GM23248 (cell line): ENCODE measurements around the gene HBZ. TPM values are rescaled to one million over a fixed set of nuclear protein-coding genes. Genes with fewer than 3 reads are reported as not detected.
A peak's percentile ranks its signal among the peaks of the same experiment; 100 is the strongest.
"Not testable (repeated sequence)": the region's sequence is repeated elsewhere in the genome, so short reads cannot be mapped to it uniquely, and the experiment has no call there.

Source experiments
- DNase-seq: peaks from one replicate; pipeline ENCODE4 v3.0.0-alpha.2; 2015
- H2AFZ ChIP-seq: fragments of 200-600 bp; sonication (generic); 2 replicates; pipeline ENCODE4 v1.6.1; 2016; ENCODE audit warnings: antibody characterized with exemption
- H3F3A ChIP-seq: fragments of 200-600 bp; sonication (generic); 2 replicates; pipeline ENCODE4 v1.6.1; 2016; ENCODE audit warnings: mild to moderate bottlenecking, antibody characterized with exemption, mixed run types; ENCODE audit not compliant: insufficient read depth
- H3K27ac ChIP-seq: fragments of 200-600 bp; sonication (generic); 2 replicates; pipeline ENCODE4 v1.5.1; 2016; ENCODE audit warnings: mild to moderate bottlenecking
- H3K27me3 ChIP-seq: fragments of 200-600 bp; sonication (generic); replicated peaks from 2 replicates; pipeline ENCODE4 v1.6.1; 2016; ENCODE audit warnings: mild to moderate bottlenecking; ENCODE audit not compliant: insufficient read depth
- H3K36me3 ChIP-seq: fragments of 200-600 bp; sonication (generic); 2 replicates; pipeline ENCODE4 v1.6.1; 2016; ENCODE audit warnings: low read depth, mild to moderate bottlenecking
- H3K4me1 ChIP-seq: fragments of 200-600 bp; sonication (generic); 2 replicates; pipeline ENCODE4 v1.6.1; 2016; ENCODE audit warnings: mild to moderate bottlenecking; ENCODE audit not compliant: insufficient read depth
- H3K4me2 ChIP-seq: fragments of 200-600 bp; sonication (generic); one replicate; pipeline ENCODE4 v1.6.1; 2016; ENCODE audit warnings: mild to moderate bottlenecking; ENCODE audit not compliant: unreplicated experiment
- H3K4me3 ChIP-seq: fragments of 200-600 bp; sonication (generic); 2 replicates; pipeline ENCODE4 v1.5.1; 2016; ENCODE audit warnings: mild to moderate bottlenecking
- H3K79me2 ChIP-seq: fragments of 200-600 bp; sonication (generic); 2 replicates; pipeline ENCODE4 v1.6.1; 2016; ENCODE audit warnings: mild to moderate bottlenecking; ENCODE audit not compliant: insufficient read depth
- H3K9ac ChIP-seq: fragments of 200-600 bp; sonication (generic); 2 replicates; pipeline ENCODE4 v1.6.1; 2016; ENCODE audit warnings: mild to moderate bottlenecking
- H3K9me2 ChIP-seq: fragments of 200-600 bp; sonication (generic); 2 replicates; pipeline ENCODE4 v1.6.1; 2016; ENCODE audit warnings: mixed run types, mild to moderate bottlenecking, moderate library complexity; ENCODE audit not compliant: insufficient read depth
- H3K9me3 ChIP-seq: fragments of 200-600 bp; sonication (generic); one replicate; pipeline ENCODE4 v1.6.1; 2017; ENCODE audit warnings: low read depth
- H4K20me1 ChIP-seq: fragments of 200-600 bp; sonication (generic); 2 replicates; pipeline ENCODE4 v1.6.0; 2016; ENCODE audit not compliant: insufficient read depth
- EZH2 ChIP-seq: fragments of 200-600 bp; sonication (generic); IDR thresholded peaks from 2 replicates; pipeline ENCODE4 v1.6.1; 2018; ENCODE audit warnings: antibody characterized with exemption, mild to moderate bottlenecking; ENCODE audit not compliant: insufficient read depth, poor library complexity, severe bottlenecking
- EZH2phosphoT487 ChIP-seq: fragments of 200-600 bp; sonication (generic); IDR thresholded peaks from 2 replicates; pipeline ENCODE4 v1.6.1; 2018; ENCODE audit warnings: antibody characterized with exemption, moderate library complexity, mild to moderate bottlenecking, low read depth; ENCODE audit not compliant: insufficient read depth
- WGBS, 2 experiments: methylation state at CpG; one replicate each; pipeline ENCODE4 v1.1.6; 2015 to 2017; ENCODE audit warnings: low lambda C conversion rate in 2 of 2, low coverage in 1 of 2; ENCODE audit errors: missing lambda C conversion rate in 2 of 2; 5-methylcytosine and 5-hydroxymethylcytosine counted together
- in situ Hi-C: fragments of 300-500 bp; cut with MboI; formaldehyde crosslinking; loops from 2 replicates; pipeline ENCODE4 v1.15.0; 2020
- polyA plus RNA-seq: library from polyadenylated mRNA; unstranded; fragments of >200 nt; fragmentation: Nextera tagmentation; extraction: Ambion mirVana; gene quantifications from 2 replicates; pipeline ENCODE4 v1.2.1, GENCODE V29; 2016
- total RNA-seq: library from RNA; depleted of rRNA; stranded (reverse); fragments of >200 nt; shearing (Covaris generic); gene quantifications from 2 replicates; pipeline ENCODE4 v1.2.3, GENCODE V29; 2014

HBZ gene
- total and polyA plus RNA-seq, 2 experiments from 2014 or later, result not detected

GRCh38 chr16:175011-175949 is 22.8 kb downstream of the HBZ start:
- Histone ChIP-seq H3F3A (no peaks in the 10 kb centered on the region), H3K9me3 (no peaks in the 10 kb centered on the region), H4K20me1 (no peaks in the 10 kb centered on the region), H2AFZ (no peak overlapping the region), H3K4me2 (no peak overlapping the region), H3K4me3 (no peak overlapping the region), H3K27ac (no peak overlapping the region), H3K27me3 (peaks cover 51% of the 10 kb centered on the region), H3K9ac (no peak overlapping the region), H3K79me2 (no peaks in the 10 kb centered on the region), H3K4me1 (no peaks in the 10 kb centered on the region), H3K9me2 (no peaks in the 10 kb centered on the region), H3K36me3 (no peaks in the 10 kb centered on the region)
- WGBS, 2 experiments, result 26 to 41% methylated on average over 5 to 8 of the region's 8 CpGs
- in situ Hi-C loops, result no loop called here
- no peak for DNase-seq
- no peak for TF ChIP-seq EZH2
- TF ChIP-seq EZH2phosphoT487, result no peak

GRCh38 chr16:176006-176405 is 23.6 kb downstream of the HBZ start:
- H3K27me3 ChIP-seq, result peaks cover 51% of the 10 kb centered on the region
- H3K36me3 ChIP-seq, H2AFZ ChIP-seq, H3K9me2 ChIP-seq, in situ Hi-C loops, H3K4me3 ChIP-seq, H3K27ac ChIP-seq, H3K9me3 ChIP-seq, H4K20me1 ChIP-seq, H3K9ac ChIP-seq, H3K4me1 ChIP-seq, DNase-seq, H3K79me2 ChIP-seq, H3K4me2 ChIP-seq, H3F3A ChIP-seq: not testable (repeated sequence)
- 0 to 8% methylated on average over 5 to 20 of the region's 39 CpGs for WGBS, 2 experiments

- H3K4me3 ChIP-seq, H3K9me3 ChIP-seq, H3K79me2 ChIP-seq, H3K4me1 ChIP-seq, H3K9me2 ChIP-seq, H3K36me3 ChIP-seq, in situ Hi-C loops, H3F3A ChIP-seq, H2AFZ ChIP-seq, H3K9ac ChIP-seq, H3K4me2 ChIP-seq, H4K20me1 ChIP-seq, H3K27ac ChIP-seq, DNase-seq: not testable (repeated sequence)
- 2 to 6% methylated on average over 10 to 32 of the region's 88 CpGs for WGBS, 2 experiments
- H3K27me3 ChIP-seq, result peaks cover 45% of the 10 kb centered on the region
Observed at GRCh38 chr16:176477-177382, 24.3 kb downstream of the HBZ start, which contains the start of gene HBA1. HBA1 (plus strand) TSS chr16:176680; CDS start chr16:176717, 37 bp downstream.

GRCh38 chr16:177394-177822 is 25.0 kb downstream of the HBZ start:
- H3K27me3 ChIP-seq, result peaks cover 44% of the 10 kb centered on the region
- WGBS, 2 experiments, result 1% methylated on average over 11 to 13 of the region's 13 CpGs
- DNase-seq, result peak; percentile 40

More at GRCh38 chr16:177394-177822, 25.0 kb downstream of the HBZ start:
- Histone ChIP-seq H3K79me2 (no peaks in the 10 kb centered on the region), H3K4me3 (no peak overlapping the region), H3K9me3 (no peaks in the 10 kb centered on the region), H3K36me3 (no peaks in the 10 kb centered on the region), H3K9me2 (no peaks in the 10 kb centered on the region), H4K20me1 (no peaks in the 10 kb centered on the region), H3K9ac (no peak overlapping the region), H3F3A (no peaks in the 10 kb centered on the region), H2AFZ (no peak overlapping the region), H3K4me2 (no peak overlapping the region), H3K27ac (no peak overlapping the region), H3K4me1 (no peaks in the 10 kb centered on the region)
- in situ Hi-C loops, result no loop called here
- TF ChIP-seq EZH2, result no peak
- no peak for TF ChIP-seq EZH2phosphoT487
